Heart right ventricle (tissue), 16 donors: ENCODE results near the gene PHLDB2. TPM values are rescaled to one million over a fixed set of nuclear protein-coding genes. Genes with fewer than 3 reads are reported as not detected.

Experiments used
- ATAC-seq, 8 donors: fragments of 200-7000 bp; cut with Tn5 transposase; one replicate each; pipeline ENCODE4 v1.9.1; 2020; ENCODE audit warnings: mild to moderate bottlenecking in 8 of 8, moderate library complexity in 8 of 8, moderate number of reproducible peaks in 1 of 8
- DNase-seq, 2 donors: peaks; one replicate each; pipeline ENCODE4 v3.0.0-alpha.2; 2020
- H3K27ac ChIP-seq, 10 donors: fragments of 200-600 bp; sonication (generic) in 2 of 10; one replicate each; pipeline versions ENCODE4 v1.5.0 to v1.8.0; 2020 to 2022; ENCODE audit warnings: mild to moderate bottlenecking in 3 of 10
- H3K27me3 ChIP-seq, 7 donors: fragments of 200-600 bp; one replicate each; pipeline ENCODE4 v1.8.0; 2021 to 2022; ENCODE audit warnings: mild to moderate bottlenecking in 2 of 7
- H3K36me3 ChIP-seq, 9 donors: fragments of 200-600 bp; sonication (generic) in 1 of 9; one replicate each; pipeline versions ENCODE4 v1.5.0 to v1.8.0; 2020 to 2022; ENCODE audit warnings: mild to moderate bottlenecking in 2 of 9
- H3K4me1 ChIP-seq, 9 donors: fragments of 200-600 bp; sonication (generic) in 1 of 9; one replicate each; pipeline versions ENCODE4 v1.5.0 to v1.8.0; 2020 to 2022; ENCODE audit warnings: mild to moderate bottlenecking in 4 of 9
- H3K4me3 ChIP-seq, 10 donors: fragments of 200-600 bp; sonication (generic) in 2 of 10; one replicate each; pipeline versions ENCODE4 v1.5.0 to v1.8.0; 2020 to 2022; ENCODE audit warnings: mild to moderate bottlenecking in 7 of 10, moderate library complexity in 2 of 10
- H3K9me3 ChIP-seq, 11 donors: fragments of 200-600 bp in 10 of 11; sonication (generic) in 2 of 11; one replicate each; pipeline versions ENCODE4 v1.5.0 to v1.8.0; 2013 to 2022; ENCODE audit warnings: mild to moderate bottlenecking in 2 of 11, control low read depth in 1 of 11, moderate library complexity in 1 of 11
- WGBS, 2 donors: extraction: QIAGEN DNeasy Blood & Tissue Kit; methylation state at CpG; one replicate each; pipeline ENCODE4 v1.1.7; 2013; ENCODE audit warnings: inconsistent platforms in 1 of 2; 5-methylcytosine and 5-hydroxymethylcytosine counted together
- intact Hi-C, 10 donors: fragments of 100-400 bp; cut with DNase I; formaldehyde crosslinking; loops; one replicate each; pipeline versions ENCODE4 v1.11.1 to v1.14.2; 2022
- polyA plus RNA-seq, 2 donors: library from polyadenylated mRNA; stranded (reverse); fragments of 200-250 nt; gene quantifications; one replicate each; pipeline ENCODE4 v1.2.3, GENCODE V29; 2013
- total RNA-seq, 10 donors: library from RNA; stranded (reverse); fragmentation: NEBNext Ultra II Directional in 3 of 10; extraction: Animal tissue kit (Norgen Biotek cat#: 25700) in 3 of 10; gene quantifications; one replicate each; pipeline versions ENCODE4 v1.2.1 to v1.2.4, GENCODE V29; 2021 to 2023
- TF ChIP-seq, protein P1 (sequence below), 9 donors: fragments of 200-600 bp; sonication (generic) in 2 of 9; IDR thresholded peaks; one replicate each; pipeline versions ENCODE4 v1.5.0 to v1.8.0; 2021 to 2022; ENCODE audit warnings: antibody characterized with exemption in 9 of 9, mild to moderate bottlenecking in 5 of 9, moderate library complexity in 1 of 9
- donor health status: Arrhythmogenic right ventricular cardiomyopathy.
- donor health status: ischemic (EF 13 %, LVEDD 7.1; RV severe dilation, severe dysfunction).
- donor health status: healthy with polysubstance abuse.
- donor health status: DM: no; HTN: yes; CAD: no.
- donor health status: DM: no; HTN: no; CAD: no.
- donor health status: ischemic (EF 25% LVEDD 6.9; RV normal size, moderate dysfunction).
- donor health status: ischemic (EF 25% LVEDD 5.7; RV mildly dilated, moderate dysfunction).
- donor health status: healthy.
- donor health status: DM: yes; HTN: yes; CAD: no.
- donor health status: Ischemic cardiomyopathy.
- donor health status: ischemic (EF 35%, LVEDD 5.7; RV mildly dilated, moderate dysfunction).
- donor health status: nonischemic (EF 11% LVEDD 7.7; RV severe dilation, severe dysfunction).
- donor health status: DM: yes; HTN: yes; CAD: no.
- donor health status: PGD.
- donor health status: ischemic (EF 29% LVEDD 5.4; RV normal size, mild dysfunction).
- donor health status: nonischemic (EF 23%, LVEDD 6.1; RV moderate dilation, normal function).

Gene PHLDB2
- total and polyA plus RNA-seq, 12 donors, result 33.4 to 293 (median 174) TPM

DNA sequence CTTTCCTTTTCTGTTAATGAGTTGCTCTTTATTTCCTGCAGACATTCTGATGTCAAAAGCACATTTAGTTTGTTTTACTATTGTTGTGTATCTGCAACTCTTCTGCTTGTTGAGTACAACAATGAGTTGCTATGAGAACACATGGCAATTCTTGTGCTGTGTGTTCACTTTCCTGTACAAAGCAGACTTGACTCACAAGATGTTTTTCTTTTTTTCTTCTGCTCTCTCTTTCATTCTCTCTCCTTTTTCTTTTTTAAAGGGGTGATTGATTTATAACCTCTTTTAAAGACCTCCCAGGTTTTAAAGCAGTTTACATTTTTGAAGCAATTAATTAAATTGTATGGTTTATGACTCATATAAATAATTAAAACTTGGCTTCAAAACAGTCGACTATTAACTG is 88.2 kb downstream of the PHLDB2 start:
- no peak for ATAC-seq

DNA sequence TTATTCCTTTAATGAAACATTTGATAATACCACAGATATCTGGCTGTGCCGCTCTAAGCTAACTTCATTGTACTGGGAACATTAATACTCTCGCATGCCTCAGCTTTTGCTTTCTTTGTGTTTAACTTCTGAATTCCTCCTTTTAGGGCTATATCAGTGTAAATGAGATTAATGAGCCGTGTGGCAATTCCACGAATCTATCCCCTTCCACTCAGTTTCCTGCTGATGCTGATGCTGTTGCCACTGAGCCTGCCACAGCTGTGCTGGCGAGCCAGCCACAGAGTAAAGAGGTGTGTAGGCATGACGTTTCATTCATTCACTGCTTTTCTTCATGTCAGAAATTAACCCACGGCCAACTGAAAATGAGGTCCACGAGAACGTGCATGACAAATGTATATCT is 89.7 kb downstream of the PHLDB2 start:
- no peak for DNase-seq
- WGBS, 2 donors, result 86 to 89% methylated on average over 9 of the region's 9 CpGs
- peaks cover 0 to 22% (median 0%) of the 10 kb centered on the region in 9 donors for H3K4me1 ChIP-seq
- ATAC-seq, result no peak
- TF ChIP-seq, protein P1, sequence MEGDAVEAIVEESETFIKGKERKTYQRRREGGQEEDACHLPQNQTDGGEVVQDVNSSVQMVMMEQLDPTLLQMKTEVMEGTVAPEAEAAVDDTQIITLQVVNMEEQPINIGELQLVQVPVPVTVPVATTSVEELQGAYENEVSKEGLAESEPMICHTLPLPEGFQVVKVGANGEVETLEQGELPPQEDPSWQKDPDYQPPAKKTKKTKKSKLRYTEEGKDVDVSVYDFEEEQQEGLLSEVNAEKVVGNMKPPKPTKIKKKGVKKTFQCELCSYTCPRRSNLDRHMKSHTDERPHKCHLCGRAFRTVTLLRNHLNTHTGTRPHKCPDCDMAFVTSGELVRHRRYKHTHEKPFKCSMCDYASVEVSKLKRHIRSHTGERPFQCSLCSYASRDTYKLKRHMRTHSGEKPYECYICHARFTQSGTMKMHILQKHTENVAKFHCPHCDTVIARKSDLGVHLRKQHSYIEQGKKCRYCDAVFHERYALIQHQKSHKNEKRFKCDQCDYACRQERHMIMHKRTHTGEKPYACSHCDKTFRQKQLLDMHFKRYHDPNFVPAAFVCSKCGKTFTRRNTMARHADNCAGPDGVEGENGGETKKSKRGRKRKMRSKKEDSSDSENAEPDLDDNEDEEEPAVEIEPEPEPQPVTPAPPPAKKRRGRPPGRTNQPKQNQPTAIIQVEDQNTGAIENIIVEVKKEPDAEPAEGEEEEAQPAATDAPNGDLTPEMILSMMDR (IDR thresholded peaks at IDR 0.05), result no peak
- no peak overlapping the region for H3K27ac ChIP-seq
- H3K36me3 ChIP-seq, result peaks cover 0 to 92% (median 46%) of the 10 kb centered on the region in 9 donors
- H3K4me3 ChIP-seq, result no peak overlapping the region
- H3K9me3 ChIP-seq, result no peaks in the 10 kb centered on the region
- intact Hi-C loops, result no loop called here
- no peaks in the 10 kb centered on the region for H3K27me3 ChIP-seq

More for the DNA sequence above, 88.2 kb downstream of the PHLDB2 start:
- intact Hi-C loops, result no loop called here
- Histone ChIP-seq H3K4me3 (no peak overlapping the region), H3K9me3 (no peaks in the 10 kb centered on the region), H3K27ac (no peak overlapping the region), H3K36me3 (peaks cover 0 to 92% (median 35%) of the 10 kb centered on the region in 9 donors), H3K27me3 (no peaks in the 10 kb centered on the region), H3K4me1 (peaks cover 0 to 8% (median 0%) of the 10 kb centered on the region in 9 donors)
- 75 to 83% methylated on average over 1 of the region's 1 CpG for WGBS, 2 donors
- TF ChIP-seq, protein P1 (IDR thresholded peaks at IDR 0.05), result no peak
- DNase-seq, result no peak

DNA sequence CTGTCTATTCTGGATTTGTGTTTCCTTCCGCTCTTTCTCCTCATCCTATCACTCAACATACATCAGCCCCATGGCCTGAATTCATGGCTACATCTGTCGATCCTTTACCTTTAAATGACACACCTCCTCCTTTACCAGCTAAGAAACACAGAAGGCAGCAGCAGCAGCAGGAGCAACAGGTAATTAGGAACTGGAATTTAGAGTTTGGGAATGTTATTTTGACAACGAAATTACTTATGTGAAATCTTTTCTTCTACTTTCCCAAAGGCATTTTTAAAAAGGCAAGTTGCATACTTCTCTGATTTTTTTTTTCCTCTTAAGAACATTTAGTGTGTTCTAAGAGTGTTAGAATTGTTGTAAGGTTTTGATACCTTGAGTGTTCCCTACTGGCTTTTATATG is 90.6 kb downstream of the PHLDB2 start:
- peaks cover 0 to 24% (median 0%) of the 10 kb centered on the region in 9 donors for H3K4me1 ChIP-seq
- TF ChIP-seq, protein P1 (IDR thresholded peaks at IDR 0.05), result no peak
- no peak overlapping the region for H3K4me3 ChIP-seq
- WGBS, 2 donors, result 84 to 86% methylated on average over 3 of the region's 3 CpGs
- H3K27me3 ChIP-seq, result no peaks in the 10 kb centered on the region
- ATAC-seq (no peak), DNase-seq (no peak)
- no peak overlapping the region for H3K27ac ChIP-seq
- peaks cover 0 to 92% (median 41%) of the 10 kb centered on the region in 9 donors for H3K36me3 ChIP-seq
- no peaks in the 10 kb centered on the region for H3K9me3 ChIP-seq
- intact Hi-C loops, result no loop called here

DNA sequence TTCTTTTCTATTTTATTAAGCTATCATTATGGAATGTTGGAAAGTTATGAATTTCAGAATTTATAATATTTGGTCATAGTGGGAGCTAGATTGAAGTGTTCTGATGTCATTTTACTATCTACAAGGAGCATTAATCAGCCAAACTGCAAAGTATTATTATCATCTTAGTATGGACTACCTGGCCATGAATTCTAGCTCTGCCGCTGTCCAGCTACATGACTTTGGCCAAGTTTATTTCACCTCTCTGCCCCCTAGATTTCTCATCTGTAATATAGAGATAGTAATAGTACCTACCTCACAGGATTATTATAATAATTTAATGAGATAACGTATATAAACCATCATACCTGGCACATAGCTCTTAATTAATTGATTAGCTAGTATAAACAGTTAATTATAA is 92.0 kb downstream of the PHLDB2 start:
- intact Hi-C loops, result no loop called here
- Histone ChIP-seq H3K27ac (no peak overlapping the region), H3K4me3 (no peak overlapping the region), H3K9me3 (no peaks in the 10 kb centered on the region), H3K27me3 (no peaks in the 10 kb centered on the region), H3K36me3 (peaks cover 0 to 92% (median 33%) of the 10 kb centered on the region in 9 donors), H3K4me1 (peaks cover 0 to 25% (median 0%) of the 10 kb centered on the region in 9 donors)
- DNase-seq, result no peak
- TF ChIP-seq, protein P1 (IDR thresholded peaks at IDR 0.05), result no peak
- 90 to 93% methylated on average over 2 of the region's 2 CpGs for WGBS, 2 donors
- no peak for ATAC-seq
